GM18870 (cell line): ENCODE data around the gene ALPI.

ENCODE experiments used
- ATAC-seq: cut with Tn5 transposase; IDR thresholded peaks from one replicate; pipeline ENCODE4 v1.9.1; 2021; ENCODE audit warnings: moderate library complexity; ENCODE audit not compliant: unreplicated experiment

ALPI gene

GRCh38 chr2:232458661-232459418, 2.9 kb downstream of the ALPI start:
- ATAC-seq: no peak

GRCh38 chr2:232459419-232460035, 3.6 kb downstream of the ALPI start:
- no peak for ATAC-seq

GRCh38 chr2:232460171-232460570, 4.2 kb downstream of the ALPI start:
- ATAC-seq: no peak

DNA sequence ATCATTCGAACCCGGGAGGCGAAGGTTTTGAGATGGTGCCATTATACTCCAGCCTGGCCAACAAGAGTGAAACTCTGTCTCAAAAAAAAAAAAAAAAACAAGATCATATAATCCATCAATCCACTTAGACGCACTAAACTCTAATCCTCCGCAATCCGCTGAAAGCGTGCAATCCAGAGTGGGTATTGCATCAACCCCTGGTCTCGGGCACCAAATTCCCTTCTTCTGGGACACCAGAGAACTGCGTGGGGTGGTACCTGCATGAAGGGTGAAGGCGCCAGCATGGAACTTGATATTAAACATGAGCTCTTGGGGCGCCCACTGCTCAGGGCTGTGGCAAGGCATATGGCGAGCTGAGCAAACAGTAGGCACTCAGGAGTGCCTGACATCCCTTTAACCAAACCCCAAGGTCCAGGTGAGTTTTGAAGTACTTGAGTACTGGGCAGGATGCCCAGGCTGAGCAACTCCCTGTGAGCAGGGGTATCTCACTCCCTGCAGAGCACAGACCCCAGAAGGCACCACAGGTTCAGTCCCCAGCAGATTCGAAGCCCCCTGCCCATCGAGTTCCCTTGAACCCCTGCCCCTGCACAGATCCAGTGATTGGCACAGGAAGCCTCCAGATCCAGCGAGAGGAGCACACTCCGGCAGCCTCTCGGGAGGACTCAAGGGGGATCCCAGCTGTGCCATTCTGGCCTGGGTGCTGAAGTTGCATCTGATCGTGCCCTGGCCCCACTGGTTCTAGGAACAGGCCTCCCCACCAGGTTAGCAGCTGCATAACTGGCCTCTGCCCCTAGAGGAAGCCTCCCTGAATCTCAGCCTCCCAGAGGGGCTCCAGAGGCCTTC, 8.0 kb downstream of the ALPI start:
- no peak for ATAC-seq

DNA sequence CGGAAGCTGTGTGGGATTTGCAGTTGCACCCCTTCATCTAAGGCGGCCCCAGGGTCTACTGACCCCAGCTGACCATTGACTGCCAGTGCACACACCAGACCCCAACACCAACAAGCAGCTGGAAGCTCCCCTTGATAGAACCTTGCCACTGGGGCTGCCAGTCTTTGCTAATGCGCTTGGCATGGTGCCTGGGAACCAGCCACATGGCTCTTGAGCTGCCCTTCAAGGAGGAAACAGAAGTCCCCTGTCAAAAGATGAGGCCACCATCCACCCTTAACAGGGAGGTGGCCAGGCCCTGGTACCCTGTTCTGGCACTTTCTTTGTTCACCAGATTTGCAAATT, 8.6 kb downstream of the ALPI start:
- ATAC-seq: no peak

- ATAC-seq: no peak
These were observed 9.1 kb downstream of the ALPI start for GRCh38 chr2:232465061-232465460.

GRCh38 chr2:232466221-232466620, 10.3 kb downstream of the ALPI start:
- no peak for ATAC-seq

DNA sequence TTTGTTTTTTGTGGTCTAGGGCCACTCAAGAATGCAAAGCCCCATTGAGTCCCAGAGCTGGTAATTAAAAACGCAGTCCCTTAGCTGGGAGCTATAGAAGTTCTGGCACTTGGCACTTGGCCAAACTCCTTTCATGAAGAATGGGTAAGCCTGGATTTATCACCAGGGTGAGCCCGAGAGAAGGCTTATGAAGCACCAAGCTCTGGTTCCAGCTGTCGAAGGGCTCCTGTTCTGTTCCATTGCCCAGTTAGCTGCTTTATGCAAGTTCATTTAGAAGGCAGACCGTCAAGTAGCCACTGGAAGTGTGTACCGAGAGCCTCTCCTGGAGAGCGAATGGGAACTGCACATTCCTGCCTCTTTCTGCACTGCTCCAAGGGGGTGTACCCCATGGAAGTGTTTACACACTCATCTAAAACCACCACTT, 17.5 kb downstream of the ALPI start:
- ATAC-seq: no peak

- ATAC-seq: no peak
These were observed 20.1 kb downstream of the ALPI start for GRCh38 chr2:232476045-232476444.

- ATAC-seq: no peak
These were observed 20.8 kb downstream of the ALPI start for GRCh38 chr2:232476791-232477190.

DNA sequence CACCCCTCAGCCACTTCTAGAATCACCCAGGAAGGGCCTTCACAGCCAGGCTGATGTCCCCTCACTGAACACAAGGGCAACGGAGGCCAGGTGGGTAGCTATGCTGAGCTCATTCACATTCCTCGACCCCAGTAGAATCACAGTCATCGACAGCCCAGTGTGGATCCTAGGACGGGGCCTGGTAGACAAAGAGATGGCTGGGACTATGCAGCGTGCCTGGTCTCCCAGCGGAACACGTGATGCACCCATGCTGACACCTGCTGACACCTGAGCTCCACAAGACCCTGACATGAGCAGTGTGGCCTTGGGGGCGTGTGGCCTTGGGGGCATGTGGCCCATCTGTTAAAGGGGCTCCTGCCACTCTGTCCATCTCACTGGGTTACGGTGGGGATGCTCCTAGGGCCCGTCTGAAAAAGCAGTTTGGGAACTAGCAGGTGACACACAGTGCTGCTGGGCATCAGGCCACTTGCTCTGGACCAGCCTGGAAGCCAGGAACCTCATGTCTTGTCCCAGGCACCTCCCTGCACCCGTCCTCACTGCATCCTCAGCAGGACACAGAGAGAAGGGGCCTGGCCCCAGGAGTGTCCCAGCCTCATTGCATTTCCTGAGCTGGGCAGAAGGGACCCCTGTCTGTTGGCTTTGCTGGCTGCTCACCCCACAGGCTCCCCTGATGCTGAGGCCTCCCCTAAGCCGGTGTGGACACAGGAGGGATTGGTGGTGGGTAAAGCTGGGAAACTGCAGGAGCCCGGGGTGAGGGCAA, 22.0 kb downstream of the ALPI start:
- ATAC-seq: no peak

DNA sequence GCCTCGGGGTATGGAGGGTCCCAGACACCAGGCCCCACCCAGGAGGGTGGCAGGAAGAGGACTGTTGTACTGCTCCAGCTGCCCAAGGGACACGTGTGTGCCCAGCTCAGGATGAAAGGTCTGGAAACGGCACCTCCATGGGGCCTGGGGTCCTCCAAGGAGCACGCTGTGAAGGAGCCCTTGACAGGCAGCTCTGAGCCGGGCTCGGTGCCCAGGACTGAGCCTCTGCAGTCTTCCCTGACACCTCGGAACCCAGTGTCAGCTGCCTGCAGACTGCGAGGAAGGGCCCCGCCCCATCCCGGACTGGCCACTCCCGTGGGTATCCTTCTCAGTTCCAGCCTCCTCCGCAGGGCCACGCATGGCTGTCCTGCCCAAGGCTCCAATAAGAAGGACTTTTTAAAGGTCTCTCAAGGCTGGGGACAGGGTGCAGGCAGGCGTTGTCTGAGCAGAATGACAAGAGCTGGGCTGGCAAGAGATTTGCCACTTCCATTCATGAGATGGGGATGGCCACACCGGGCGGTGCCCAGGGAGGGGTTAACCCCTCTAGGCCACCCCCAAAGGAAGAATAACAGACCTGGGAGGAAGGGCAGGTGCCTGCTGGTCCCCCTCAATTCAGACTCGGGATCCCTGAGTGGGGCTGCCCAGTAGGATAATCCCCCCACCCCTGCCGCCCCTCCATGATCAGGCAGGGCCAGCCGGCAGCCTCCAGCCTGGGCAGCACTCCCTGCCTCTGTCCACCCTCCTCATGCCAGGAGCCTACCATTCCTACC, 22.8 kb downstream of the ALPI start:
- no peak for ATAC-seq

- ATAC-seq: no peak
These were observed 23.6 kb downstream of the ALPI start for GRCh38 chr2:232479341-232480200.

DNA sequence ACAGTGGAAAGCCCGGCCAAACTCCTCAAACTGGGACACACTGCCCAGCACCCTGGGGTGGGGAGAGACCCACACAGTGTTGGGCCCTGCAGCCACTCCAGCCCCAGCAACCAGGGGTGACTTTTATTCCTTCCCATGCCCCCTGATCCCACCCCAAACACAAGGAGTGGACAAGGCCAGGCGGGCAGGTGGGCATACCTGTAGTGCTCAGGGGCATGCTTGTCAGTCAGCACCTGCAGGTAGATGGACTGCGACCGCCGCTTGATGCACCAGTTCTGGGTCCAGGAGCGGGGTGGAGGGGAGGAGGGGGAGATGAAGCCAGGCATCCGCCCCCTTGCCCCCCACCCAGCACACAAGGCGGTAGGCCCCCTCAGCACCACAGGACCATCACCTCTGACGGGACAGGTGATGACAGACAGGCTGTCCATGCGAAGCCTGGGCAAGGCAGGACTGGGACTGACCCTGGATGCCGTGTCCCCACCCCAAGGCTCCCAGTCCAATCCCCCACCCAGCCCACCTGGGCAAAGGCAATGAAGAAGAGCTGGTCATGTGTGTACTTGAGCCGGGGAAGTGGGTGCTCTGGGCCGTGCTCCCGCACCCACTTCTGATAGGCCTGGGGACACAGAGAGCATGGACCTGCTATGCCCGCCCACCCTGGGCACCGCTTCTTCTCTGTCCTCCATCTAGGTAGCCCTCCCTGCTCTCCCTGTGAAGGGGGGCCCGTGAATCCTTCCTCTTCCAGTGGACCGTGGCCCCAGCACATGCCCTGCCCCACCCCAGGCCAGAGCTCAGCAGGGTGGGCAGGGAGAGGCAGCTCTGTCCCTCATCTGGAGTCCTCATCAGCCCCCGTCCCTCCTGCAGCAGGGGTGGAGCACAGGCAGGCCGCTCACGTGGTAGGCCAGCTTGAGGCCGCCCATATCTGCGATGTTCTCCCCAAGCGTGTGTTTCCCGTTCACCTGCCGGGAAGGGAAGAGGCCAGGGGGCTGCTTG, 24.5 kb downstream of the ALPI start:
- ATAC-seq: no peak

DNA sequence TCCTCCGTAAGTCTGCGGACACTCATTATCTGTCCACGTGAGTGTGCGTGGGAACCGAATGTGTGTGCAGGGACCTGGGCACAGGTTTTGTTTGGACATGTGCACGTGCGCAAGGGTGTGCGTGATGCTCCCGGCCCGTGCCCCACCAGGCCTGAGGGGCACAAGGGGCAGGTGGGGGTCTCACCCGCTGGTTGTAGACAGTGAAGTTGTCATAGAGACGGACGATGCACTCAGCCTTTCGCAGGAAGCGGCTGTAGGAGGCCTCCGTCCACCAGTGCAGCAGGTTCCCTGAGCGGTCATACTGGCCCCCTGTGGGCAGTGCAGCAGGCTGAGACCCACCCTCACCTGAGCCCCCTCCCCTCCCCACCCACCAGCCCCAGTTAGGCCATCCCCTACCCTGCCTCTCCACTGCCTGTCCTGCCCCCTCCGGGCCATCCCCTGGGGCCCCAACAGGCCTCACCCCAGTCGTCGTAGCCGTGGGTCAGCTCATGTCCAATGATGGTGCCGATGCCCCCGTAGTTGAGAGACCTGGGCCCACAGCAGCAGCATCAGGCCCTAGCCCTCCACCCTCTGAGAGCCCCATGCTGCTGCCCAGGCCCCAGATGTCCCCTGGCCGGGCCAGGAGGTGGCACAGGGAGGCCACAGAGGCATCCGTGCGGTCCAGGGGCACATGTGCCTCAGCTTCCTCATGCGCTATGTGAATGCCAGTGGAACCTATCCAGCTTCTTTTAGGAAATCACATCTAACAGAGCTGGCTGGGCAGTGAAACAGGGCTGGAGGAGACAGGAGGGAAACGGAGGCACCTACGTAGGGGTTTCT, 25.6 kb downstream of the ALPI start:
- ATAC-seq: no peak

DNA sequence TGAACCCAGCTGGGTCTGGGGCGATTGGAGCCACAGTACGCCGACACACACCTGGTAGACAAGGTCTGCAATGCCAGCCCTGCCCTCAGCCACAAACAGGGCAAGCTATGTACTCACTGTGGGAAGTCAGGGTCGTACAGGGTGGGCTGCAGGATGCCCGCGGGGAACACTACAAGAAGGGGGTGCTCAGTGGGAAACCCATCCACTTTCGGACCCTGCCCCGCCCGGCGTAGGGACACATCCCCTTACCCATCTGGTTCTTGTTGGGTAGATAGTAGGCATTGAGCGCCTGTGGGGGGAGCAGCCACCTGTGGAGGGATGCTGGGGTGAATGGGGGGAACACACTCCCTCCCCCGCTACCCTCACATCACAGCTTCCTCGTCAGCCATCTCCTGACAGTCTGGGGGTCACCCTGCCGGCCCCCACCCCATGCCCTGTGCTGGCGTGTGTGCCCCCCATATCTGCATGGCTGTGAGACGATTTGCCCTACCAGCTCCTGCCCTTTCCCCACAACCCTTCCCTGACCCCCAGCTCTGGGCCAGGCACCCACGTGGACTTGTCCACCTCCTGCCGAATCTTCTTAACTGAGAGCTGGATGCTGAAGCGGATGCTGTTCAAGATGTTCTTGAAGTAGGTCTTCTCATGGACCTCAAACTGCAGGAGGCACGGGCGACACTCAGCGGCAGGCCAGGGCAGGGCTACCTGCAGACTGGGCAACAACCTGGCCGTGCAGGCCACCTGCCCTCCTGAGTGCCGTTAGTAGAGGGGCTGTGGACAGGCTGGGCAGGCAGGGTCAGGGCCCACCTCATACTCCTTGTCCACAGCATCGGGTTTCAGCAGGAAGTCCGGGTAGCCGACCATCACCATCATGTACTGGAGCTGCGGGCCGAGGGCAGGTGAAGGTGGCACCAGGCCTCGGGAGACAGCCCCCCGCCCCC, 26.6 kb downstream of the ALPI start:
- ATAC-seq: no peak
